ENCODE results near the gene OXNAD1. TPM values are rescaled to one million over a fixed set of nuclear protein-coding genes. Genes with fewer than 3 reads are reported as not detected.

The OXNAD1 gene
- total RNA-seq, 1 experiment from 2014 or later = 12.1 TPM

DNA sequence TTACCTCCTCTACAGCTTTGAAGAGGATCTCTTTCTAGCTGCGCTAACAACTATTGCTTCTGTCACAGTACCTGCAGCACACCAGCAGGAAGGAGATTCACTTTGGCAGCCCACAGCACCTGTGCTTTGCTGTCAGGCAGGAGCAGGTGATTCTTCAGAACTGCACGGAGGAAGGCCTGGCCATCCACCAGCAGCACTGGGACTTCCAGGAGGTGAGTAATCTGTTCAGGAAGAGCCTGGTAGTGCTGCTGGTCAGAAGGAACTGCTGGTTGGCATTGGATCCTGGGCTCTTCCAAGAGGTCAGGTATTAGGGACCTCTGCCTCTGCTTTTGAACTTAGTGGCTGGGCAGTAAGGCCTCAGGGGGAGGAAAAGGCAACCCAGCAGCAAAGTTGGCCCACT lies 42.5 kb upstream of the OXNAD1 start:
- Histone ChIP-seq H3K9me3 (ENCODE audit: control insufficient read depth in 1 of 2, insufficient read depth in 1 of 2, low read depth in 1 of 2, low read length in 2 of 2) (no peaks in the 10 kb centered on the region), H3K4me1 (ENCODE audit: control insufficient read depth in 1 of 2, insufficient read depth in 2 of 2, low read length in 2 of 2) (no peaks in the 10 kb centered on the region), H3K9ac (ENCODE audit: low read length) (no peak overlapping the region), H3K36me3 (ENCODE audit: control insufficient read depth in 1 of 2, insufficient read depth in 2 of 2, low read length in 2 of 2) (no peaks in the 10 kb centered on the region), H3K4me2 (ENCODE audit: low read length) (no peak overlapping the region), H3K79me2 (ENCODE audit: insufficient read depth, low read length) (no peaks in the 10 kb centered on the region), H3K9me2 (ENCODE audit: insufficient read depth) (no peaks in the 10 kb centered on the region), H3K27me3 (ENCODE audit: insufficient read depth, low read length) (no peaks in the 10 kb centered on the region), H4K20me1 (ENCODE audit: insufficient read depth) (no peaks in the 10 kb centered on the region), H3K27ac (ENCODE audit: low read depth, low read length) (no peak overlapping the region), H2AFZ (ENCODE audit: low read depth, low read length, poor library complexity, severe bottlenecking) (no peak overlapping the region), H3K4me3 (replicated peaks in 1 of 2; ENCODE audit: low read depth in 1 of 2, low read length in 2 of 2) (no peak overlapping the region)
- intact Hi-C loops (cut with micrococcal nuclease) = no loop called here
- ChIA-PET POLR2A (no interaction called here), CTCF (no interaction called here), RAD21 (ENCODE audit: low non-redundant PET in 1 of 2, low total read pairs in 2 of 2, uncharacterized antibody in 2 of 2, unreplicated experiment in 2 of 2) (no interaction called here)
- TF ChIP-seq, protein P1, sequence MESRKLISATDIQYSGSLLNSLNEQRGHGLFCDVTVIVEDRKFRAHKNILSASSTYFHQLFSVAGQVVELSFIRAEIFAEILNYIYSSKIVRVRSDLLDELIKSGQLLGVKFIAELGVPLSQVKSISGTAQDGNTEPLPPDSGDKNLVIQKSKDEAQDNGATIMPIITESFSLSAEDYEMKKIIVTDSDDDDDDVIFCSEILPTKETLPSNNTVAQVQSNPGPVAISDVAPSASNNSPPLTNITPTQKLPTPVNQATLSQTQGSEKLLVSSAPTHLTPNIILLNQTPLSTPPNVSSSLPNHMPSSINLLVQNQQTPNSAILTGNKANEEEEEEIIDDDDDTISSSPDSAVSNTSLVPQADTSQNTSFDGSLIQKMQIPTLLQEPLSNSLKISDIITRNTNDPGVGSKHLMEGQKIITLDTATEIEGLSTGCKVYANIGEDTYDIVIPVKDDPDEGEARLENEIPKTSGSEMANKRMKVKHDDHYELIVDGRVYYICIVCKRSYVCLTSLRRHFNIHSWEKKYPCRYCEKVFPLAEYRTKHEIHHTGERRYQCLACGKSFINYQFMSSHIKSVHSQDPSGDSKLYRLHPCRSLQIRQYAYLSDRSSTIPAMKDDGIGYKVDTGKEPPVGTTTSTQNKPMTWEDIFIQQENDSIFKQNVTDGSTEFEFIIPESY (IDR thresholded peaks at IDR 0.05; ENCODE audit: extremely low read depth, insufficient replicate concordance, low read length) = no peak
- DNase-seq (ENCODE audit: low read depth, low spot score) (no peak), ATAC-seq (no peak)
- no TSS peak for BruUV-seq (replicated peaks)

DNA sequence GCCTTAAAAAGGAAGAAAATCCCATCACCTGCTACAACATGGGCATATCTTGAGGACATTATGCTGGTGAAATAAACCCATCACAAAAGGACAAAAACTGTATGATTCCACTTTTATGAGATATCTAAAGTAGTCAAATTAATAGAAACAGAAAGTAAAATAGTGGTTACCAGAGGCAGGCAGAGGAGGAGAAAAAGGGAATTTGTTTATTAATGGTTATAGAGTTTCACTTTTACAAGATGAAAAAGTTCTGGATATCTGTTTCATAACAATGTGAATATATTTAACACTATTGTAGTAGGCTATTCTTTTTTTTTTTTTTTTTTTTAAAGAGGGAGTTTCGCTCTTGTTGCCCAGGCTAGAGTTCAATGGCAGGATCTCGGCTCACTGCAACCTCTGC lies 40.7 kb upstream of the OXNAD1 start:
- no TSS peak for BruUV-seq (replicated peaks)
- Histone ChIP-seq H3K9me2 (ENCODE audit: insufficient read depth) (no peaks in the 10 kb centered on the region), H3K27ac (ENCODE audit: low read depth, low read length) (no peak overlapping the region), H4K20me1 (ENCODE audit: insufficient read depth) (no peaks in the 10 kb centered on the region), H3K9me3 (ENCODE audit: control insufficient read depth in 1 of 2, insufficient read depth in 1 of 2, low read depth in 1 of 2, low read length in 2 of 2) (no peaks in the 10 kb centered on the region), H2AFZ (ENCODE audit: low read depth, low read length, poor library complexity, severe bottlenecking) (no peak overlapping the region), H3K4me1 (ENCODE audit: control insufficient read depth in 1 of 2, insufficient read depth in 2 of 2, low read length in 2 of 2) (no peaks in the 10 kb centered on the region), H3K36me3 (ENCODE audit: control insufficient read depth in 1 of 2, insufficient read depth in 2 of 2, low read length in 2 of 2) (no peaks in the 10 kb centered on the region), H3K9ac (ENCODE audit: low read length) (no peak overlapping the region), H3K4me3 (replicated peaks in 1 of 2; ENCODE audit: low read depth in 1 of 2, low read length in 2 of 2) (no peak overlapping the region), H3K79me2 (ENCODE audit: insufficient read depth, low read length) (no peaks in the 10 kb centered on the region), H3K27me3 (ENCODE audit: insufficient read depth, low read length) (no peaks in the 10 kb centered on the region), H3K4me2 (ENCODE audit: low read length) (no peak overlapping the region)
- POLR2A ChIA-PET = no interaction called here
- RAD21 ChIA-PET (ENCODE audit: low non-redundant PET in 1 of 2, low total read pairs in 2 of 2, uncharacterized antibody in 2 of 2, unreplicated experiment in 2 of 2) = no interaction called here
- CTCF ChIA-PET = no interaction called here
- no peak for TF ChIP-seq TCF7L2 (IDR thresholded peaks at IDR 0.05; ENCODE audit: borderline replicate concordance, extremely low read depth, insufficient read depth, insufficient read length)
- no peak for DNase-seq (ENCODE audit: low read depth, low spot score)
- no peak for ATAC-seq
- intact Hi-C loops (cut with micrococcal nuclease) = no loop called here

Measured in HCT116 (cell line).